ENCODE data around the gene BSPH1.

DNA sequence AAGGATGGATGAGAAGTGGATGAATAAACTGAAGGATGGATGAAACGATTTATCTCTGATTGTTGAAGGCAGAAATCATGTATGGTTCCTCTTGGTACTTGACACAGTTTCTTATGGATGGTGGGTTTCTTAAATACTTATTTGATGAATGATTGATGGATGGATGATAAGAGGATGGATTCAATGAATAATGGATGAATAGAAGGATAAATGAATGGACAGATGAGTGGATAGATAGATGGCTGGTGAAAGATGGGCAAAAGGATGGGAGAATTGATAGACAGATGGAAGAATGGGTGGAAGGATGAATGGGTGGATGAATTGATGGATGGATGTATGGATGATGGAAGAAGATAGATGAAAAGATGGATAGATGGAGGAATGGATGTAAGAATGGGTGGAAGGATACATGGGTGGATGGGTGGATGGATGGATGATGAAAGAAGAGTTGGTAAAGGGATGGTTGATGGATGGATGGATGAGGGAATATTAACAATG is 4.3 kb upstream of the BSPH1 start:
- TF ChIP-seq, protein P1, sequence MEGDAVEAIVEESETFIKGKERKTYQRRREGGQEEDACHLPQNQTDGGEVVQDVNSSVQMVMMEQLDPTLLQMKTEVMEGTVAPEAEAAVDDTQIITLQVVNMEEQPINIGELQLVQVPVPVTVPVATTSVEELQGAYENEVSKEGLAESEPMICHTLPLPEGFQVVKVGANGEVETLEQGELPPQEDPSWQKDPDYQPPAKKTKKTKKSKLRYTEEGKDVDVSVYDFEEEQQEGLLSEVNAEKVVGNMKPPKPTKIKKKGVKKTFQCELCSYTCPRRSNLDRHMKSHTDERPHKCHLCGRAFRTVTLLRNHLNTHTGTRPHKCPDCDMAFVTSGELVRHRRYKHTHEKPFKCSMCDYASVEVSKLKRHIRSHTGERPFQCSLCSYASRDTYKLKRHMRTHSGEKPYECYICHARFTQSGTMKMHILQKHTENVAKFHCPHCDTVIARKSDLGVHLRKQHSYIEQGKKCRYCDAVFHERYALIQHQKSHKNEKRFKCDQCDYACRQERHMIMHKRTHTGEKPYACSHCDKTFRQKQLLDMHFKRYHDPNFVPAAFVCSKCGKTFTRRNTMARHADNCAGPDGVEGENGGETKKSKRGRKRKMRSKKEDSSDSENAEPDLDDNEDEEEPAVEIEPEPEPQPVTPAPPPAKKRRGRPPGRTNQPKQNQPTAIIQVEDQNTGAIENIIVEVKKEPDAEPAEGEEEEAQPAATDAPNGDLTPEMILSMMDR (IDR thresholded peaks at IDR 0.05): no peak
- TF ChIP-seq POLR2AphosphoS5 (IDR thresholded peaks at IDR 0.05): no peak
- TF ChIP-seq EP300 (IDR thresholded peaks at IDR 0.05): no peak
